Right hindlimb (tissue), 1 donor: ENCODE results near the gene KPTN.

Experiments
- DNase-seq: peaks from one replicate; pipeline ENCODE4 v3.0.0-alpha.2; 2018

Gene KPTN

DNA sequence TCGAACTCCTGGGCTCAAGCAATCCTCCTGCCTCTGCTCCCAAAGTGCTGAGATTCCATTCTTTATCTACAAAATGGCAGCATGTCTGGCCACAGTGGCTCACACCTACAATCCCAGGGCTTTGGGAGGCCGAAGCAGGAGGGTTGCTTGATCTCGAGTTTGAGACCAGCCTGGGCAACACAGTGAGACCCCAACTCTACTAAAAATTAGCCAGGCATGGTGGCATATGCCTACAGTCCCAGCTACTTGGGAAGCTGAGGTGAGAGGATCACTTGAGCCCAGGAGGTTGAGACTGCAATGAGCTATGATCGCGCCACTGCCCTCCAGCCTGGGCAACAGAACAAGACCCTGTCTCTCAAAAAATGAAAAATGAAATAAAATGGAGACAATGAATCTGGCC is 24.7 kb upstream of the KPTN start:
- DNase-seq: no peak

DNA sequence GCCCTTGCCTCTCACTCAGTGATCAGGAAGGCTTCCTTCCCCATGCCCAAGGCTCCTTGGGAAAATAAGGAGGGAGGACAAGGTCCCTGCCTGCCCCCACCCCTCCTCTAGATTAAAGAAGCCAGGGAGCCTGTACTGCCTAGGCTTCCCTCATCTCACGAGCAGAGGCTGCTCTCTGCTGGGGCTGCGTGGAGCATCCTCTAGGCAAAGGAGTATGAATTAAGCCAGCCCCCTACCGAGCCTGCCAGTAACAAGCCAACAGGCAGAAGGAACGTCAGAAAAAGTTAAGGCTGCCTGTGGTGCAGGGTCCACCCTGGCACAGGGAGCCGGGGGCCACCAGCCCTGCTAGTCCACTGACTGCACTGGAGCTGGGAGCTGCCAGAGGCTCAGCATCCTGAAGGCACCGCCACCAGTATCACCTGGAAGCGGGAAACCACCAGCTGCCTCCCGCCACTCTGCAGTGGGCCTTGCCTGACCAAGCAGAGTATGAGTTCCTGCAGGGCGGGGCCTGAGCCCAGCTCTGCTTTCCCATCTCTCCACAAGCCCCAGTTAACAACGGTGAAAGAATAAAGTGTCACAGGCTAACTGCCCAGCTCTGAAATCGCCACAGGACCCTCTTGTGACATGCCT is 24.0 kb upstream of the KPTN start:
- DNase-seq: peak; percentile 14

DNA sequence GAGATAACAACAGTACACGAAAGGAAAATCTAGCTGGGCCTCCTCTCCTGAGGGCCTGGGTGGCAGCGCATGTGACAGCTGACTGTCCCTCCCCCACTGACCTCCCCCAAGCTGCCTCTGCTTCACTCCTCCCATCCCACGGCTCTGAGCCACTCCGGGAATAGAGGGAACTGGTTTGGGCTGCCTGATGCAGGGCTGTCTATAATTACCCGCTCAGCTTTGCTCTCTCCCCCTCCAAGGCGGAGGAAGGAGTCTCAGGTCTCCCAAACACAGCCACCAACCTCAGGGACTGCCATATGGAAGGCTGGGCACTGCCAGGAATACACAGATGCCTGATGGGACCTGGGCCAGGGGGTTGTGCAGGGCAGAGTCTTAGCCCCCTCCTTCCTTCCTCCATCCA is 23.0 kb upstream of the KPTN start:
- DNase-seq: peak; percentile 53

GRCh38 chr19:47506459-47506858 is 22.4 kb upstream of the KPTN start:
- DNase-seq: peak; percentile 17

- peak; percentile 4 for DNase-seq
These were observed 21.5 kb upstream of the KPTN start for GRCh38 chr19:47505506-47505905.

DNA sequence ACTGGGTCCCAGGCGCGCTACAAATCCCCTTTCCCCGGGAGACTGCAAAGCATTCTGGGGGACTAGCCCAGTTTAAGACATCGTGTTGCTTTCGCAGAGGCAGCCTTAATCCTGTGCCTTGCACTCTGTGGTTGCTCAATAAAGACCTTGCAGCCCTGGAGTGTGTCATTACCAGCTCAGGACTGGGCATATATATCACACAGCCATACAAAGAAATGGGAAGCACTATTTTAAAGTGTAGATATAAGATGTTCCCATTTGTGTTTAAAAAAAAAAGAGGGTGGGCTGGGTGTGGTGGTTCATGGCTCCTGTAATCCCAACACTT is 19.8 kb upstream of the KPTN start:
- DNase-seq: no peak

DNA sequence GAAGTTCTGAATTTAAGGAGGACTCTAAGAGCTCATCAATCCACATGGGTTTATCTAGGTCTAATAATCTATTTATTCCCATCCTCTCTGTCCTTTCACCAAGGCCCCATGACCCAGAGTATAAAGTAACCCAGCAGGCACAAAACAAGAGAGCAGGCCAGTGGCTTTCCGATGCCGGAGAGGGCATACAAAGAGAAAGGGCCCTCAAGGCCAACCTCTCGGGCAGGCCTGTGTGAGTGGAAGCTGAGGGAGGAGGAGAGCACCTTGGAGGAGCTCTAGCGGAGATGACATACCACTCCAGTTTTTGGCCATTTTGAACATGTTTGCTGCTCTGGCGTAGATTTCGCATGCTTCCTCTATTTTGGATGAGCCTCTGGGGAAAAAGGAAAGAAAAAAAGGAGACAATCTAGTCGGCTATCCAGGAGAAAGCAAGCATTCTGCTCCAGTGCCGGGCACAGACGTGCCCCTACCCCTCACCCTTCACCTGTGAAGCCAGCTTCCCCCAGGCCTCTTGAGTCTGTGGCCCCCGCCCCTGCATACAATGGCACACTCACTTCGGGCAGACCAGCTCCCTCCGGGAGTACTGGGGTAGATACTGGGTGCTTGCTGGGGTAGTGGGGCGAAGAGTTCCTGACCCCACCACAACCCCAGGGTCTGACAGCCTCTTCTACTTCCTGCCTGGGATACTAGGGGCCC is 19.3 kb upstream of the KPTN start:
- DNase-seq: peak; percentile 7

GRCh38 chr19:47499863-47500830 is 16.1 kb upstream of the KPTN start:
- DNase-seq: no peak

- peak; percentile 13 for DNase-seq
These were observed 15.4 kb upstream of the KPTN start for GRCh38 chr19:47499371-47499770.

- DNase-seq: no peak
These were observed 14.5 kb upstream of the KPTN start for GRCh38 chr19:47498561-47498960.

DNA sequence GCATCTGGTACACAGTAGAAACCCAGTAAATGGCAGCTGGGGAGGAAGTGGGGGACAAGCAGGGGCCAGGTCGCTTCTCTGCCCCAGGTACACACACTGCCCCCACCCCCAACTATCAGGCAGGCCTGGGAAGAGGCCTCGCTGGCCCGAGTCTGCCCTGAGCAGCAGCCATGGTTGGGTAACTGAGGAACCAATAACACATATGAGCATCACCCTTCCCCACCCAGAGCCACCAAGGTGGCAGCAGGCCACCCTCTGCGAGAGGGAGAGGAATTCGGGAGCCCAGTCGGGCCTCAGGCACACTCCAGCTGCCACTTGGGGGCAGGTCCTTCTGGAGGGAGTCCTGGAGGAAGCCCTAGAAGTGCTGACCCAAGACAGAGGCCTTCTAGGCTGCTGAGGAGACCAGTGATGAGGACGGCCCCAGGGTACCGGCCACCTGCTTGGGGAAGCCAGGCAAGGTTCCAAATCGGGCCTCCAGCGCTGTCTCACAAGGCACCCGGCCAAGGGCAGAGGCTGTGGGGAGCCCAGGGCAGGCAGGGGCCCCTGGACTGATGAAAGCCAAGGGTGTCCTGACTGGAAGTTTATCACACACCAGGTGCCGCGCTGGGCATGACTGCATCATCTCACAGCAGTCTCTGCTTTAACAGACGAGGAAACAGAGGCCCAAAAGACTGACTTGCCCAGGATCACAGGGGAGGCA is 14.0 kb upstream of the KPTN start:
- DNase-seq: peak; percentile 20

GRCh38 chr19:47497050-47497766 is 13.2 kb upstream of the KPTN start:
- DNase-seq: peak; percentile 18

GRCh38 chr19:47495478-47496372 is 11.7 kb upstream of the KPTN start:
- DNase-seq: no peak

DNA sequence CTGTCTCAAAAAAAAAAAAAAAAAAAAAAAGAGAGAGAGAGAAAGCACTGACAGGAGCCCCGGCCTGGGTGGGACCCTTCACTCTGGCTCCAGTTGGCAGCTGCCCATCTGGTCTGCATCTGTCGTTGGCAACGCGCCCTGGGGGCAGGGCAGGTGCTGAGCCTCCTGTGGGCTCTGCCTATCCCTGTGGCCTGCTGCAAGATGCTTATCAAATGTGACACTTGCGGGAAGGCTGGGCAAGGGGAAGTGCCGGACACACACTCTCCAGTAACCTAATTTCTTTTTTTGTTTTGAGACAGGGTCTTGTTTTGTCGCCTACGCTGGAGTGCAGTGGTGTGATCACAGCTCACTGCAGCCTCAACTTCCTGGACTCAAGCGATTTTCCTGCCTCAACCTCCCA is 10.7 kb upstream of the KPTN start:
- DNase-seq: peak; percentile 83

- peak; percentile 12 for DNase-seq
These were observed 10.2 kb upstream of the KPTN start for GRCh38 chr19:47494211-47494547.

DNA sequence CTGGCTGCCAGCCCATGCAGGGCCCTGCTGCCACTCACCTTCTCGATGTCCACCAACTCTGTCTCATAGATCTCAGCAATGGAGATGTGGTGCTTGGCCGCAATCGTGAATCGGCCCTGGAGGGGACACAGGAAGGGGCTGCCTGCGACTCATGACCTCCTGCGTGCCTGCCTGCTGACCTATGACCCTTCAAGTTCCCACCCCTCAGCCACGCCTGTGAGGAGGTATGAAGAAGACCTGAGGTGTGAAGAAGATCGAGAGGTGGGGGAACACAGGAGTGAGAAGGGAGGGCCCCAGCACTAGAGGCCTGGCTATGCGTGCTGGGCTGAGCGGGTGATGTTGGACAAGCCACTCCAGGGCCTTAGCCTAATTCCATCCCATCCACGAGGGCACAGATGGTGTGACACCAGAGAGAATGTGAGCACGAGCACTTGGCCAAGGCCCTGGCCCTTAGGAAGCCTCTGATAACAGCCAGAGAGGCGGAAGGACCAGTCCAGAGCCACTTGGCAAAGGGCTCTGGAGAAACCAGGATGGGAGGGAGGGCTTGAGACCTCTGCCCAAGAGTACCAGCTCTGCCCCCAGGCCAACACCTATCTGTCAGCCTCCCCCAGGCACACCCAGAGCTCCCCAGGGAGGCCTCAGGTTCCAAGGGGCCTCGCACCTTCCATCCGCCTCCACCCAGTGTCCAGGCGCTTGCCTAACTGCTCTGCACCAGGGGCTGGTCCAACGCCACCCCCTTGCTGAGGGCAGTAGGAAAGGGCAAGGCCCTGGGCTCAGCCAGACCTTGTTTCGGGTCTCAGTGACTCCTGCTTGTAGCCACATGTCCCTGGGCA is 9.6 kb upstream of the KPTN start:
- peak; percentile 13 for DNase-seq

DNA sequence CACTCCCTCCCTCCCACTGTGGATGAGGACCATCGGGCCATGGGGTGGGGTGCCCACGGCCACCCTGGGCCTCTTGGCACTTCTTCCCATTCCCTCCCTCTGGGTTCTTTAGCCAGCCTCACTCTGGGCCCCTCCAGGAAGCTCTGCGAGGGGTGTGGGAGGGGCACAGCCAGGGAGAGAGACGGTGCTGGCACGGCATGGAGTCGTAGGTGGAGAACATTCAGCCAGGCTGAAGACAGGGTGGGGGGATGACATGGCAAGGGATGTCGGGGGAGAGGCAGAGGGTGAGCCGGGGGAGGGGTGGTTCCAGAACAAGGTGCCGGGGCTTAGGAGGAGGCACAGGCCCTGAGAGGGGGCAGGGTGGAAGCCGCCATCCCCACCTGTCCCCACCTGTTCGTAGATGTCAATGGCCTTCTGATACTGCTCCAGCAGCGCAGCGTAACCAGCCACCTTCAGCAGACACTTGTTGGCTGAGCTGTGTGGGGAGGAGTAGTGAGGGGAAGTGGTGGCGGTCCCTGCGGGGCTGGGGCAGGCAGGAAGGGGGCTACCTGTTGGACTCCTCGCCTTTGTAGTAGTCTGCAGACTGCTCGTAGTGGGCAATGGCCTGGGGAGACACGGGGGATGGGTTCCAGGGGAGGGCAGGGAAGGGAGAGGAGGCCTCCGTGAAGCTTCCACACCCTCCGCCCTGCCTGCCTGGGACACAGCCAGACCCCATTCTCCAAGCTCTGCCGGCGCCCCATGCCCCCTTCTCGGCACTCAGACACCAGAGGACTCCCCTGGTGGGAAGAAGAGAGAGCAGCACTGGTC is 8.8 kb upstream of the KPTN start:
- peak; percentile 16 for DNase-seq

DNA sequence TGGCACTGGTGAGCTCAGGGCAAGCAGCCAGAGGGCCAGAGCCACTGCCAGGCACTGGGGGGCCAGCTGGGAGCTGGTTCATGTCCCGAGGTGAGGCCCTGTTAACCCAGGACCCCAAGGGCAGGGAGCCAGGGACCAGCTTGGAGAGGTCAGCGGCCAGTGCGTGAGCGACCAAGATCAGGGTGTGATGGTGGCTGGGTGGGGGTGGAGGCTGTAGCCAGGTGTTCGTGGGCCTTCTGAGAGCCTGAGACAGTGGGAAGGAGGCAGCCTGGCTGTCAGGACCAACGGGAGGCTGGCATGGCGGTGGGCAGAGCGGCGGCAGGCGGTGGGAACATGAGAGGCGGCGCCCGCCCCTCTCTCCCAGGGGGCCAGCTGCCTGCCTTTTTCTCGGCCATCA is 8.1 kb upstream of the KPTN start:
- DNase-seq: peak; percentile 19

GRCh38 chr19:47491358-47492136 is 7.5 kb upstream of the KPTN start:
- DNase-seq: peak; percentile 16
